NCI-H1105 (cell line): Measurements from ENCODE around the gene SPSB4.

Experiments
- DNase-seq: peaks from one replicate; lab custom pipeline; 2025; lab: John Stamatoyannopoulos, UW

The SPSB4 gene

DNA sequence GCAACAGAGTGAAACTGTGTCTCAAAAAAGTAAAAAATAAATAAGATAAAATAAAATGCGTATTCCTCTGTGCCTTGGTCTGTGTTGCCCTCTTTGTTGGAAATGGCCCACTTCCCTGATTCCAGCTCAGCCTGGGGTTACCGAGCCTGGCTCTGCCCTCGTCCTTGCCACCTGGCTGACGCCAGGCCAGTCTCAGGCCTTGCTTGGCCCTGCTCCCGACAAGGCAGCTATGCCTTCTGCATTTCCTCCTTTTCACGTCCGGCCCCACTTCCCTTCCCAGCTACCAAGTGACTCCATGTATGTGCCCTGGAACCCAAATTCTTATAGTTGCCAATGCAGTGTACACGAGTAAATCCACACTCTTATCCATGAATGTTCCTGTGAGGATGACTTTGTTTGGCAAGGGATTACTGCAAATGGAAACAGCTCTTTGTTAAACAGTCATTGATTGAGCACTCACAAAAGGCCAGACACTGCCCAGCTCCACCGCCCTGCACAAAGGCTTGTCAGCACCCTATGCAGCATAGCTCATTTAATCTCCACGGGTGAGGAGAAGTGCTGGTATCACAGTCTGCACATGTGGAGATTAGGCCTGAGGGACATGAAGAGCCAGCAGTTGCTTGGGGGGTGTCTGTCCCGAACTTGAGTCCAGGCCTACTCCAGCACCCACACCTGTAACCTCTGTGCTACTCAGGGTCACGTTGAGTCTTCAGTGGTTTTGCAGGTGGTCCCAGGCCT lies 25.1 kb downstream of the SPSB4 start:
- no peak for DNase-seq

- DNase-seq = peak; percentile 86
These were observed 25.8 kb downstream of the SPSB4 start for GRCh38 chr3:141076797-141077571.

DNA sequence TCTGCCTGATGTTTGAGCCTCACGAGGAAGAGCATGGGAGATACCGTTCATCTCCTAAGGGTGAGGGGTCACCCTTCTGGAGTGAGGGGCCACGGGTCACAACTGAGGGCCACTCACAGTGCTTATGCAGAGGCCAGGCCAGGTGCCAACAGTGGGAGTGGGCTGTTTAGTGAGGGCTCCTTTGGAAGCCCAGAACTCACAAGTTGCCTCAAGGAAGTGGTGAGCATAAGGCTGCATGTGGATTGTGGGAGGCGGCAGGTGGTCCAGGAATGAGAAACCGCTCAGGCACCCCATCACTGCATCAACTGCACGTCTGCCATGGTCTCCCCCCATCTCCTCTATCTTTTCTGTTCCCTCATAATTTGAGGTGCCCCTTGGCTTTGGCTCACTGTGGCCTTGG lies 26.5 kb downstream of the SPSB4 start:
- no peak for DNase-seq

DNA sequence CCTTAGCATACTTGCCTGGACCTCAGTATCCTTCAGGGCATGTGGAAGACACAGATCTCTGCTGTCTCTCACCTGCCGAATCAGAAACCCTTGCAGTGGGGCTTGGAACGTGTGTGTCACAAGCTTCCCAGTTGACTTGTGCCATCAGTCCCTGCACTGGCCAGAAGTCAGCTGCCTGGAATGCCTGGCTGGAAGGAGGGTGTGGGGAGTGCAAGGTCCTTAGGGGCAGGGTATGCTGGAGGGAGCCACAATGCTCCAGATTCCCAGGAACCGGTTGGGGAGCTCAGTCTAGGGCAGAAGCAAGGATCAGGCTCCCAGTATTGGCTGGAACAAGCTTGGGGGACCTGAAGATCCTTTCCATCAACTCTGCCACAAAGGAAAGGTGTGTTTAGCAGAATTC lies 27.1 kb downstream of the SPSB4 start:
- no peak for DNase-seq

DNA sequence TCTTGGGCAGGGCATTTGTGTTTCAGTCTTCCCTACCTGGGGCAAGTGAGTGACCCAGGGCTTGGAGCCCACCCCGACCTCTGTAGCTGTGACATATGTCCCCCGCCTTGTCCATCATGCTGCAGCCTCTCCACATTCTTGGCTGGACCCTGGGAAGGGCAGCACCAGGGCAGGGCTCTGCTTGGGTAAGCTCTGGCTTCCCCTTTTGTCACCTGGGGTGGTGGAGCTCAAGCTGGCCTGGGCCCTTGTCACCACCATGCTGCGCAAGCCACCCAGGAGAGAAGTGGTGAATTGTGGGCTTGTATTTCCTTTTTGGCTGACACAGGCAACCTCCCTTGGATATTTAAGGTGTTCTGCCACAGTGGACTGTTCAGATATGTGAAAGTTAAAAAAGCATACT lies 29.3 kb downstream of the SPSB4 start:
- no peak for DNase-seq

DNA sequence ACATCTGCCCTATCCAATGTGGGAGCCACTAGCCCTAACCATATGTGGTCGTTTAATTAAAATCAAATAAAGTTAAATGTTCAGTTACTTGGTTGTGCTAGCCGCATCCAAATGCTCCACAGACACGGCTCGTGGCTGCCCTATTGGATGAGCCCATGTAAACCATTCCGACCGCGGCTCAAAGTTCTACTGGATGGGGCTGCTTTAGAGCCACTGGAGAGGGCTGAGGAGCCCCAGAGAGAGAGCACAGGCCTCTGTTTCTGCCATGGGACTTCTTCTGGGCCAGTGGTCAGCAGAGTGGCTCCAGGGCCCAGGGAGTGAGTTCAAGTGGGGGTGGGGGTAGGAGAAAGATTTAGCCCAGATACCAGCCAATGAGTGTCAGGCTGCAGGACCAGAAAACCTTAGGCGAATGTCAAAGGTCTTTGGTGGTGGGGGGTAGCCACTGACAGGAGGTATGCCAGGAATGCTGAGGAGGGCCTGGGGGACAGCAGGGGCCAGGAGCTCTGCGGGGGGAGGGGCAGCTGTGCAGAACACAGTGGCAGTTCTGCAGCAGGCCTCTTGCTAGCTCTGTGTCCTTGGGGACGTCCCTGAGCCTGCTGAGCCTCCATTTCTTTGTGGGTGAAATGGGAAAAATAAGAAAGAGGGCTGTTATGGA lies 30.1 kb downstream of the SPSB4 start:
- no peak for DNase-seq

DNA sequence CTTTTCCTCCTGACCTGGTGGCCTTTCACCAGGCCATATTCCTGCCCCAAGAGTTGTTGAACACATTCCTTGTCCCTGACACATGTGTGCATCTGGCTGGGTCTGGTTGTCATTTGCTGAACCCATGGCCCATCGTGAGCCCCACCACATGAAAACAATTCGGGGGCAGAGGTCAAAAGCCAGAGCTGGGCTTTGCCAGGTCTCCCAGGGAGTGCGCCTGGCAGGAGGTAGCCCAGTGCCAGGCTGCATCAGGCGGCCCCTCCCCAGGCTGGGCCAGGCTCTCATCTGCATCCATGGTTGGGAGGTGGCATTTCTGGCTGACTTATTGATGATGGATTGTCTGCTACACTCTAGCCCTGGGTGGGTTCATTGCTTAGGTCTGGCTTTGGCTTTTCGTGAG lies 30.9 kb downstream of the SPSB4 start:
- no peak for DNase-seq

GRCh38 chr3:141083226-141083625 lies 32.1 kb downstream of the SPSB4 start:
- DNase-seq = no peak

DNA sequence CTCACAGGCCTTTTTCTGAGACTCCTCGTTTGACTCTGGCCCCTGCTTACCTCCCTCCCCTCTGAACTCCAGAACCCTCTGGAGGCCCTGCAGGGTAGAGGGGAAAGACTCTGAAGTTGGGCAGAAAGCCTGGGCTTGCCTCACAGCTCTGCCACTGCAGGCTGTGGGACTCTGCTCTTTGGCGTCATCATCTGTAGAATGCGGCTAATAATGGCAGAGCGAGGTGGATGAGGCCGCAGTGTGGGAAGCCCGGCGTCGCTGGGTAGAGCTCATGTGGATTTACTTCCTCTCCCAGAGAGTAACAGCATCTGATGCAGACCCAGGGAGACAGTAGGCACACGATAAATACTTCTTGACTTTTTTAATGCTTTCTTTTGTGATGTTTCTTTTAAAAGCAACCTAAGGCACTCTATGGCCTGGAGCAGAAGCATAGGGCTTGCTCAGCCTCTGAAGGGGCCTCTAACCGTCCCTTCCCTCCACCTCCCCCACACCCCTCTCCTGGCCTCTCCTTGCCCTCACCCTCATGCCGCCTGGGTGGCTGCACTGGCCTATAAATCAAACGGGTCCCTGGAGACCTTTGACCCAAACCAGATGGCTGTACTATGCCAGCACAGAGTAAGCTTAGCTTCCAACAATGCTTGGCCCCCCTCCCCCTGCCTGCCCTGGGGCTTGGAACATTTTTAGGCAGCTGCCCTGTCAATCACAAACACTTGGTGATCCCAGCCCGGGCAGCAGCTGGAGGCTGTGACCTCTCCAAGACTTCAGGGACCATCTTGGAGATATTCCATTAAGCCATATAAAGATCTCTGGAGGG lies 32.9 kb downstream of the SPSB4 start:
- DNase-seq = no peak

DNA sequence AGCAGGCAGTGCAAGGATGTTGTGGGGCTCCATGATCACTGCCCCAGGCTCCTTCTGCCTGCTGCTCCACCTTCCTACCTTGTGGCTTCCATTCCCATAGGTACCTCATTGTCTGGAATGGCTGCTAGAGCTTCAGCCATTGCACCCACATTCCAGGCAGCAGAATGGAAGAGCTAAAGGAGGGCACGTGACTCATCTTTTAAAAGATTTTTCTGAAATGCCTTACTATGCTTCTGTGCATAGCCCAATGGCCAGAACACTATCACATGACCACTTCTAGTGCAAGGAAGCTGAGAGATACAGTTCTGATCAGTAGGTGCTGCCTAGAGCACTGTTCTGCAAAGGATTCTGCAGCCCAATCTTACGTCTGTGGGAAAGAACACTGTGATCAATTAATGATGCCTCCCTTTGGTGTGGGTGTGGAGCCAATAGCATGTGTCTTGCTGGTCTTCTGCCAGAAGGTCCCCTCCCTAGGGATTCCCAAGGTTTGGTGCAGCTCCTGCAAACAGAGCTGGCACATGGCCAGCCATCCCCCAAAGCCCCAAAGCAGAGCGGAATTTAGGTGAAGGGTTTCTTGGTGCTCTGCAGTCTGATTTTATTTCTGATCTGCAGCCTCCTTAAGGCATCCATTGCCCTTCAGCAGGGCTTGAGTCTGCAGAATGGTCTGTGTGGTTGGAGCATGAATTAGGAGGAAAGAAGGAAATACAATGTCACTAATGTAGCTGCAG lies 34.4 kb downstream of the SPSB4 start:
- DNase-seq = no peak

DNA sequence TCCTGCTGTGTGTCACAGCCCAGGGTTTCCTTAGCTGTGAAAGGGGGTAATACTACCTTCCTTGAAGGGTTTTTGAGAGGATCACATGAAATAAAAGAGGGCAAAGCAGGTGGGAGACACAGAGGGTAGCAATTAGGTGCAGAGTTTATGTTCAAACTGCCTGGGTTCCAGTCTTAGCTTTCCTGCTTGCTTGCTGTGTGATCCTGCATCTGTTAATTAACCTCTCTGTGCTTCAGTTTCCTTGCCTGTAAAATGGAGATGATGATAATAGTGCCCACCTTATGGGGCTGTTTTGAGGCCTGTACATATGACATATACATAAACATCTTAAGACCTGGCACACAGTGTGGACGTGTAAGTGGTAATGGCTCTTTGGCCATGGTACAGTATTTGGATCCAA lies 35.0 kb downstream of the SPSB4 start:
- DNase-seq = no peak

DNA sequence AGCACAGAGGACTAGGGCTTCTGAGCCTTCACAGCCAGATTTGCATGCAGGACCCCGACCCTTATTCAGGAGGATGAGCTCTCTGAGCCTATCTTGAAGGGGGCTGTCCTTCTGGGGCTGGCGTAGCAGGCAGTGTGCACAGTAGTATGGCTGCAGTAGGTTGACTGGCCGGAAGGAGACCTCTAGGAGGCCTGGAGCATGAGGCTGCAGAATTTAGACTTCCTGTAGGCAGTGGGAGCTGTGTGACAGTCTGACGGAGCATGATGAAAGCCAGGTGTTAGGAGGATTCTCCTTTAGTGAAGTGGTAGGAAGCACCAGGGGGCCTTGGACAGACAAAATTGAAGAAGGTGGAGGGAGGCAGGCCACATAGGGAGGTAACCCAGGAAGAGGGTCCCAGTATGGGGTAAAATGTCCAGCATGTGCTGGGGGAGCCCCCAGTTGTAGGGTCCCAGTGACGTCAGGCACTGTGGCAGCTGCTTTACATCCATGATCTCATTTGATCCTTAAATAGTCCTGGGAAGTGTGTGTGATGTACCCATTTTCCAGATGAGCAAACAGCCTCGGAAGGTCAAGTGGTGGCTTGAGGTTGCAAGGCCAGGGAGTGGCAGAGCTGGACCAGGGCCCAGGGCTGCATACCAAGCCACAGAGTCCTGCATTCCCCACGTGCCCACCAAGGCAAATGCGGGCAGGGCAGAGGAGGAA lies 36.1 kb downstream of the SPSB4 start:
- no peak for DNase-seq

DNA sequence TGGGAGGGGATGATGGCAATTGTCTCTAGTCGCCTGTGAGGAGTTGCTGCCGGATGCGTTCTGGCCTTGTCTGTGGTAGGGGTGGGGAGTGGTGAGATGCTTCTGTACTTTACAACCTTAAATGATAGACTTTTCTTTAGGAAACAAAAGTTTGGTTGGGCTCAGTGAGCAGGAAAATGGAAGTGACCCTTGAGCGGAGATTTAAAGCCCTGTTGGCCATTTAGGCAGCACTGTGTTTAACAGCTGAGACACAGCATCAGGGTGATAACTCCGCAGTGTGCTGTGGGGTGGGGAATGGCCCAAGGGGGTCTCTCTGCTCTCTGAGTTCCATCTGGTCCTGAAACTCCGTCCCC lies 36.6 kb downstream of the SPSB4 start:
- no peak for DNase-seq

DNA sequence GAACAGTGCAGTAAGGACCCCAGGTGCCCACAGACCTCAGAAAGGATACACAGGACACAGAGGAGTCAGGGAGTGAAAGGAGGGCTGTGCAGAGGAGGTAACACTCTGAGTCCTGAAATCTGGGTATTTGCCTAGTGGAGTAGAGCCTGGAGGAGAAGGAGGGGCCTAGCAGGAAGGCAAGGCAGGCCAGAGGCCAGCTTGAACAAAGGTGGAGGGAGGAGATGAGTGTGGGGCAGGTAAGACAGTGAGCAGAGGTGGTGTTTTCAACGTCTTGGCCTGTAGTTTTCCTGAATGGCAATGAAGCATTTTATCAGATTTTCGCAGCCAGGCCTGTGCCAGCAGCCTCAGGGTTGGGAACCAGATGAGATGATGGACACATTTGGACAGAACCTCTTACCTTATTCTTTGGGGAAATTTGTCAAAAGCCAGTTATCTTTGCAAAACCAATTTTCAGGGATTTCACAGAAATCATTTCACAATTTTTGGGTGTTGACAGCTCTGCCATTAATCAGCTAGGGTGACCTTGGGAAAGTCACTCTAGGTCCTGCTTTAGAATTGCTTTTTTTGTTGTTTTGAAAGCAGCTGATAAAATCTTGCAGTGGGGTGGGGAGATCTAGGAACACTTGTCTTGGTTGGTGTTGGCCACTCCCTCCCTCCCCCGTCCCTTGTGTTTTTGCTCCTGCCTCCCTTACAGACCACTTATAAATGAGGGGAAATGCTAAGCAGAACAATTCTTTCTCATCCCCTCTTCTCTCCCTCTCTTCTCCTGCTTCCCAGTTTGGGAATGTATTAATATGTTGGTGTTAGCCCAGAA lies 38.4 kb downstream of the SPSB4 start:
- no peak for DNase-seq

DNA sequence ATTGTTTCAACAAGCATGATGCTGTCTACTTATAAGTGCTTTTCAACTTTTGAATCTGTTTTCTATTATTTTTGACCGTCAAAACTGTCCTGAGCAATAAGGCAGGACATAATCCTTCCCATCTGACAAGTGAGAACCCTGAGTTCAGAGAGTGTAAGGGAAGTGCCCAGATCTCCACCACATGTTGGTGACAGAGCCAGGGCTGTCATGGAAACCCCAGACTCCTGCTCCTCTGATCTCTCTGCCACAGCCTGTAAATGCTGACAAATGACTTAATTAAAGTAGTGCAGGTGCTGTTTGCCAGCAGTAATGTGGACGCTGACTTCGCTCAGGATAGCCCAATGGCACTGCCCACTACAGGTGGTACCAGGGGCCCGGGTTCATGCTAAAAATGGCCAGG lies 40.3 kb downstream of the SPSB4 start:
- DNase-seq = peak; percentile 26

DNA sequence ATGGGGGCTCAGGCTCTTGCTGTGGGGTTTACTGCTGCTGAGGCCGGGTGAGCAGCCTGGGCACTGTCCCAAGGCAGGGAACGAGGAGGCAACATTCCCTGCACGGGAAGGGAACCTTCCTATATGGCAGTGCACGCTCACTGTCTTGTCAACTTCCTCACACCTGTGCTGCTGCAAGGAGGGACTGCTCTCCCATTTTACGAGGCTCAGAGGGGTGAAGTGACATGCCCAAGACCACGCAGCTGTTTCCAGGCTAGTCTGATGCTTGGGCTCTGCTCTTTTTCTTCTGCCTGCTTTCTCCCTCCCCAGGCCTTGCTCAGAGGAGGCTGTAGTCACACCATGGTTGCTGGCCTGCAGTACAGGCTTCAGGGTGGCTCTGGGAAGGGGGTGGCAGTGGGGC lies 41.5 kb downstream of the SPSB4 start:
- no peak for DNase-seq

GRCh38 chr3:141093397-141093796 lies 42.2 kb downstream of the SPSB4 start:
- DNase-seq = no peak

DNA sequence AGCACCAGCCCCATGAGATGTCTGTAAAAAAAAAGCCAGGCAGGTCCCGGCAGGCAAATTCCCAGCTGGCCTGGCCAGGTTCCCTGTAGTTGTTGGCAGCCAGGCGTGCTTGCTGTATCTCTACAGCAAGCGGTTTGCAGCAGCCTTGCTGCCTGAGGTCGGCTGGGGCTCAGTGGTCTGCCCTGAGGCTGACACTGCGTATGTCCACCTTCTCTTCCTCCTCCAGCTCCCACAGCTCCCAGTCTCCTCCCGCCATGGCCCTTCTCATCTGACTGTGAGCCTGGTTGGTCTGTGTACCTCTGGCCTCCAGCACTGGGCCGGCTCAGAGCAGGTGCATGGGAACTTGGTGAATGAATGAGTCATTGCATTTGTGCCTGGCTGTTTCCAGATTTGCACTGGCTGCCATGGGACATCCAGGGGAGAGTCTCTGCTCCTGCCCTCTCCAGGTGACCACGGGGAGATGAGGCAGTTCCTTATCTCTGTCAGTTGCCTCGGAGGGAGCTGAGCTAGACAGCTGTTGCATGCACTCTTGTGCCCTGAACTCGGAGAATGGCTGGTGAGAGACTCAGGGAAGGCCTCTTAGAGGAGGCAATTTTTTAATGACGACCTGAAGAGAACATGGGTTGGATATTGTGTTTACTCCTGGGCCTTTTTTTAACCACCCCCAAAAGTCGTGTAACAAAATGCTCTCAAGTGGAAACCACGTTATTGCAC lies 43.0 kb downstream of the SPSB4 start:
- DNase-seq = peak; percentile 56

GRCh38 chr3:141094790-141095545 lies 43.8 kb downstream of the SPSB4 start:
- peak; percentile 54 for DNase-seq
